ENCODE data around the gene PCSK4. TPM values are rescaled to one million over a fixed set of nuclear protein-coding genes. Genes with fewer than 3 reads are reported as not detected.

PCSK4 gene
- total RNA-seq, 1 experiment from 2014 or later = 3.9 TPM

DNA sequence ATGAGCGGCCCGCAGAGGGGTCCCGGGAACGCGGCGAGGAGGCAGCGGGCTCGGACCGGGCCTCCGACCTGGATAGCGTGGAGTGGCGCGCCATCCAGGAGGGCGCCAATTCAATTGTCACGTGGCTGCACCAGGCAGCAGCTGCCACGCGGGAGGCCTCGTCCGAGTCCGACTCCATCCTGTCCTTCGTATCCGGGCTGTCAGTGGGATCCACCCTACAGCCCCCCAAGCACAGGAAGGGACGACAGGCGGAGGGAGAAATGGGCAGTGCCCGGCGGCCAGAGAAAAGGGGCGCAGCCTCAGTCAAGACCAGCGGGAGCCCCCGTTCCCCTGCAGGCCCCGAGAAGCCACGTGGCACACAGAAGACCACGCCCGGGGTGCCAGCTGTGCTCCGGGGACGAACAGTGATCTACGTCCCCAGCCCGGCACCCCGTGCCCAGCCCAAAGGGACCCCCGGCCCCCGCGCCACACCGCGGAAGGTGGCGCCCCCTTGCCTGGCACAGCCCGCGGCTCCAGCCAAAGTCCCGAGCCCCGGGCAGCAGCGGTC is 21.8 kb downstream of the PCSK4 start:
- no peaks in the 10 kb centered on the region for H4K20me1 ChIP-seq (ENCODE audit: low read length)
- H3K27ac ChIP-seq (ENCODE audit: low read length) = no peak overlapping the region
- H3K4me2 ChIP-seq (ENCODE audit: low read length) = peak overlapping the region; percentile 88
- H3K9me3 ChIP-seq (ENCODE audit: low read length) = no peaks in the 10 kb centered on the region
- peaks cover 27% of the 10 kb centered on the region for H3K79me2 ChIP-seq (ENCODE audit: low read length)
- peak overlapping the region; percentile 65 for H3K4me3 ChIP-seq (ENCODE audit: low read length)
- ChIA-PET POLR2A (ENCODE audit: unreplicated experiment) (no interaction called here), CTCF (no interaction called here)
- intact Hi-C loops (cut with micrococcal nuclease) = no loop called here
- peak overlapping the region; percentile 67 for H3K9ac ChIP-seq (ENCODE audit: low read length)
- H3K27me3 ChIP-seq (ENCODE audit: low read length) = no peaks in the 10 kb centered on the region
- peak overlapping the region; percentile 65 for H2AFZ ChIP-seq (ENCODE audit: low read length)
- H3K4me1 ChIP-seq (ENCODE audit: insufficient read depth, low read length) = peaks cover 18% of the 10 kb centered on the region
- no peaks in the 10 kb centered on the region for H3F3A ChIP-seq (ENCODE audit: low read length, unreplicated experiment)
- H3K36me3 ChIP-seq (ENCODE audit: low read depth, low read length) = no peaks in the 10 kb centered on the region
- no peaks in the 10 kb centered on the region for H3K9me2 ChIP-seq (replicated peaks; ENCODE audit: low read length)
- BruUV-seq (replicated peaks) = no TSS peak
- ATAC-seq = no peak
- DNase-seq = no peak
- no peak for TF ChIP-seq EZH2 (IDR thresholded peaks at IDR 0.05; ENCODE audit: low read length, unreplicated experiment)
- TF ChIP-seq EZH2phosphoT487 (IDR thresholded peaks at IDR 0.05; ENCODE audit: borderline replicate concordance, low read length) = no peak
- TF ChIP-seq, protein P1, sequence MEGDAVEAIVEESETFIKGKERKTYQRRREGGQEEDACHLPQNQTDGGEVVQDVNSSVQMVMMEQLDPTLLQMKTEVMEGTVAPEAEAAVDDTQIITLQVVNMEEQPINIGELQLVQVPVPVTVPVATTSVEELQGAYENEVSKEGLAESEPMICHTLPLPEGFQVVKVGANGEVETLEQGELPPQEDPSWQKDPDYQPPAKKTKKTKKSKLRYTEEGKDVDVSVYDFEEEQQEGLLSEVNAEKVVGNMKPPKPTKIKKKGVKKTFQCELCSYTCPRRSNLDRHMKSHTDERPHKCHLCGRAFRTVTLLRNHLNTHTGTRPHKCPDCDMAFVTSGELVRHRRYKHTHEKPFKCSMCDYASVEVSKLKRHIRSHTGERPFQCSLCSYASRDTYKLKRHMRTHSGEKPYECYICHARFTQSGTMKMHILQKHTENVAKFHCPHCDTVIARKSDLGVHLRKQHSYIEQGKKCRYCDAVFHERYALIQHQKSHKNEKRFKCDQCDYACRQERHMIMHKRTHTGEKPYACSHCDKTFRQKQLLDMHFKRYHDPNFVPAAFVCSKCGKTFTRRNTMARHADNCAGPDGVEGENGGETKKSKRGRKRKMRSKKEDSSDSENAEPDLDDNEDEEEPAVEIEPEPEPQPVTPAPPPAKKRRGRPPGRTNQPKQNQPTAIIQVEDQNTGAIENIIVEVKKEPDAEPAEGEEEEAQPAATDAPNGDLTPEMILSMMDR (conservative IDR thresholded peaks at IDR 0.05; ENCODE audit: low read depth, low read length) = 0 out of 2 replicates have a peak, but pooled peaks have one; percentile 25

DNA sequence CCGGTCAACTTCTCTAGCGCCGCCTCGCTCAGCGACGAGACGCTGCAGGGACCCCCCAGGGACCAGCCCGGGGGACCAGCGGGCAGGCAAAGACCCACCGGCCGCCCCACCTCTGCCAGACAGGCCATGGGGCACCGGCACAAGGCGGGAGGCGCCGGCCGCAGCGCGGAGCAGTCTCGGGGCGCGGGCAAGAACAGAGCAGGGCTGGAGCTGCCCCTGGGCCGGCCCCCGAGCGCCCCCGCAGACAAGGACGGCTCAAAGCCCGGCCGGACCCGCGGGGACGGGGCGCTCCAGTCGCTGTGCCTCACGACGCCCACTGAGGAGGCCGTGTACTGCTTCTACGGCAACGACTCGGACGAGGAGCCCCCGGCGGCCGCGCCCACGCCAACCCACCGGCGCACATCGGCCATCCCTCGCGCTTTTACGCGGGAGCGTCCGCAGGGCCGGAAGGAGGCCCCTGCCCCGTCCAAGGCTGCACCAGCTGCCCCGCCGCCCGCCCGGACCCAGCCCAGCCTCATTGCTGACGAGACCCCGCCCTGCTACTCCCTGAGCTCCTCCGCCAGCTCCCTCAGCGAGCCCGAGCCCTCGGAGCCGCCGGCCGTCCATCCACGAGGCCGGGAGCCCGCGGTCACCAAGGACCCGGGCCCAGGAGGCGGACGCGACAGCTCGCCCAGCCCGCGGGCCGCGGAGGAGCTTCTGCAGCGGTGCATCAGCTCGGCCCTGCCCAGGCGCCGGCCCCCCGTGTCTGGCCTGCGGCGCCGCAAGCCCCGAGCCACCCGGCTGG is 22.5 kb downstream of the PCSK4 start:
- peaks cover 18% of the 10 kb centered on the region for H3K4me1 ChIP-seq (ENCODE audit: insufficient read depth, low read length)
- H3K27ac ChIP-seq (ENCODE audit: low read length) = no peak overlapping the region
- H3K4me2 ChIP-seq (ENCODE audit: low read length) = peak overlapping the region; percentile 88
- POLR2A ChIA-PET (ENCODE audit: unreplicated experiment) = no interaction called here
- H3K79me2 ChIP-seq (ENCODE audit: low read length) = peaks cover 27% of the 10 kb centered on the region
- H3K9me3 ChIP-seq (ENCODE audit: low read length) = no peaks in the 10 kb centered on the region
- no peaks in the 10 kb centered on the region for H4K20me1 ChIP-seq (ENCODE audit: low read length)
- DNase-seq (no peak), ATAC-seq (no peak; the same call in 1 of the 2 replicates)
- intact Hi-C loops (cut with micrococcal nuclease) = no loop called here
- no peaks in the 10 kb centered on the region for H3K9me2 ChIP-seq (replicated peaks; ENCODE audit: low read length)
- no peak for TF ChIP-seq EZH2 (IDR thresholded peaks at IDR 0.05; ENCODE audit: low read length, unreplicated experiment)
- TF ChIP-seq, protein P1 (conservative IDR thresholded peaks at IDR 0.05; ENCODE audit: low read depth, low read length) = no peak
- TF ChIP-seq EZH2phosphoT487 (IDR thresholded peaks at IDR 0.05; ENCODE audit: borderline replicate concordance, low read length) = no peak
- H2AFZ ChIP-seq (ENCODE audit: low read length) = peak overlapping the region; percentile 65; the same call in 1 of the 2 replicates
- H3F3A ChIP-seq (ENCODE audit: low read length, unreplicated experiment) = no peaks in the 10 kb centered on the region
- H3K36me3 ChIP-seq (ENCODE audit: low read depth, low read length) = no peaks in the 10 kb centered on the region
- peak overlapping the region; percentile 65 for H3K4me3 ChIP-seq (ENCODE audit: low read length)
- CTCF ChIA-PET = interaction anchor here (1.3 kb wide), 1 partner anchor 23 kb away, joined by 3 read pairs; no protein-coding TSS in a partner anchor
- no peaks in the 10 kb centered on the region for H3K27me3 ChIP-seq (ENCODE audit: low read length)
- H3K9ac ChIP-seq (ENCODE audit: low read length) = peak overlapping the region; percentile 67
- no TSS peak for BruUV-seq (replicated peaks)

DNA sequence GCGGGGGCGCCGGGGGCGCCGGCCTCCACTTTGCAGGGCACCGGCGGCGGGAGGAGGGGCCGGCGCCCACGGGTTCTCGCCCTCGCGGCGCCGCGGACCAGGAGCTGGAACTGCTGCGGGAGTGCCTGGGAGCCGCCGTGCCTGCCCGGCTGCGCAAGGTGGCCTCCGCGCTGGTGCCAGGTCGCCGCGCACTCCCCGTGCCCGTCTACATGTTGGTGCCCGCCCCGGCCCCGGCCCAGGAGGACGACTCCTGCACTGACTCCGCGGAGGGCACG is 23.0 kb downstream of the PCSK4 start:
- BruUV-seq (replicated peaks) = no TSS peak

More for the DNA sequence above, 23.0 kb downstream of the PCSK4 start:
- Histone ChIP-seq H3K9me2 (replicated peaks; ENCODE audit: low read length) (no peaks in the 10 kb centered on the region), H3K4me1 (ENCODE audit: insufficient read depth, low read length) (peaks cover 18% of the 10 kb centered on the region), H3K9ac (ENCODE audit: low read length) (no peak overlapping the region; the same call in 1 of the 2 replicates), H3K36me3 (ENCODE audit: low read depth, low read length) (no peaks in the 10 kb centered on the region), H3F3A (ENCODE audit: low read length, unreplicated experiment) (no peaks in the 10 kb centered on the region), H3K4me2 (ENCODE audit: low read length) (peak overlapping the region; percentile 88), H3K27me3 (ENCODE audit: low read length) (no peaks in the 10 kb centered on the region), H3K9me3 (ENCODE audit: low read length) (no peaks in the 10 kb centered on the region), H3K4me3 (ENCODE audit: low read length) (peak overlapping the region; percentile 65), H4K20me1 (ENCODE audit: low read length) (no peaks in the 10 kb centered on the region), H3K27ac (ENCODE audit: low read length) (no peak overlapping the region), H3K79me2 (ENCODE audit: low read length) (peaks cover 27% of the 10 kb centered on the region), H2AFZ (ENCODE audit: low read length) (no peak overlapping the region)
- intact Hi-C loops (cut with micrococcal nuclease) = no loop called here
- ChIA-PET POLR2A (ENCODE audit: unreplicated experiment) (no interaction called here), CTCF (interaction anchor here (1.3 kb wide), 1 partner anchor 23 kb away, joined by 3 read pairs; no protein-coding TSS in a partner anchor)
- TF ChIP-seq EZH2phosphoT487 (IDR thresholded peaks at IDR 0.05; ENCODE audit: borderline replicate concordance, low read length) (no peak), EZH2 (IDR thresholded peaks at IDR 0.05; ENCODE audit: low read length, unreplicated experiment) (no peak)
- TF ChIP-seq, protein P1 (conservative IDR thresholded peaks at IDR 0.05; ENCODE audit: low read depth, low read length) = no peak
- no peak for ATAC-seq
- no peak for DNase-seq
